Ishikawa (cell line): ENCODE measurements around the gene INHBB.

ENCODE experiments used
- CEBPB ChIP-seq: IDR thresholded peaks from 2 replicates; pipeline ENCODE4 v1.6.1; 2012
- CREB1 ChIP-seq: IDR thresholded peaks from 2 replicates; pipeline ENCODE4 v1.6.1; 2012; ENCODE audit warnings: low read depth
- EGR1 ChIP-seq: IDR thresholded peaks from 2 replicates; pipeline ENCODE4 v1.6.1; 2012
- EP300 ChIP-seq: IDR thresholded peaks from 2 replicates; pipeline ENCODE4 v1.6.1; 2012; ENCODE audit warnings: borderline replicate concordance
- FOXM1 ChIP-seq: IDR thresholded peaks from 2 replicates; pipeline ENCODE4 v1.6.1; 2012; ENCODE audit warnings: low read depth, borderline replicate concordance
- NFIC ChIP-seq: IDR thresholded peaks from 2 replicates; pipeline ENCODE4 v1.6.1; 2012
- RAD21 ChIP-seq: IDR thresholded peaks from 2 replicates; pipeline ENCODE4 v1.6.1; 2012; ENCODE audit warnings: low read depth
- TAF1 ChIP-seq: IDR thresholded peaks from 2 replicates; pipeline ENCODE4 v1.6.1; 2012; ENCODE audit warnings: low read depth, mild to moderate bottlenecking
- TCF12 ChIP-seq: IDR thresholded peaks from 2 replicates; pipeline ENCODE4 v1.6.1; 2012; ENCODE audit warnings: low read depth
- TEAD4 ChIP-seq: IDR thresholded peaks from 2 replicates; pipeline ENCODE4 v1.6.1; 2012
- YY1 ChIP-seq: IDR thresholded peaks from 2 replicates; pipeline ENCODE4 v1.6.1; 2012; ENCODE audit warnings: low read depth
- ZBTB7A ChIP-seq: IDR thresholded peaks from 2 replicates; pipeline ENCODE4 v1.6.1; 2012; ENCODE audit warnings: low read depth
- TF ChIP-seq, protein P1 (sequence below): IDR thresholded peaks from 2 replicates; pipeline ENCODE4 v1.6.1; 2012
- TF ChIP-seq, protein P2 (sequence below): IDR thresholded peaks from 2 replicates; pipeline ENCODE4 v1.6.1; 2012; ENCODE audit warnings: low read depth, mild to moderate bottlenecking
- TF ChIP-seq, protein P3 (sequence below): IDR thresholded peaks from 2 replicates; pipeline ENCODE4 v1.6.1; 2012

INHBB gene

DNA sequence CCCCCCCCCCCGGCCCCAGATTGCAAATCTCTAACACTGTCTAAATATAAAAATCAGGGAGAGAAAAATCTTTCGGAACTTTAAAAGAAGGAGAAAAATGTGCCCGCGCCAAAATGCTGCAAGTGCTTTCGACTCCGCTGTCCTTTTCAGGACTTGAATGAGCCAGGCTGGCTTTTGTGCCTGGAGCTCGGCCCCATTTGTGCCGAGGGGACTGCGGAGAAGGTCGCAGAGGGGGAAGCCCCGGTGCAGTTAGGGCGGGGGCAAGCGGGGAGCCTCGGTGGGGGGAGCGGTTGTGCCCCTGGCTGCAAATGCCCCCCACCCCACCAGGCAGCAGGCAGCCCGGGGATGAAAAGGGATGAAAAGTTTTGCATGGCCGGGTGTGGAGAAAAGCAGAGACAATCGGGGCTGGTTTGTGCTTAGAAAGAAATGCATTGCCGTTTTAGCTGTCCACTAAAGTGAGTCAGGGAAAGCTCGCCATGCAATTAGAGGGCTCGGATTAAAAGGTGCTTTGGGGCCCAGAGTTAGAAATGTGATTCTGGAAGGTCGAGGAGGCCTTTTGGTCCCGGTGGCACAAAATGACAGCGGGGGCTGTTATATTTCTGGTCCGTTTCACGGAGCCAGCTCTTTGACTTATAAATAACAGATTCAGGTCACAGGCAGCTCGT, 1.6 kb downstream of the INHBB start:
- no peak for TF ChIP-seq FOXM1
- TF ChIP-seq, protein P1, sequence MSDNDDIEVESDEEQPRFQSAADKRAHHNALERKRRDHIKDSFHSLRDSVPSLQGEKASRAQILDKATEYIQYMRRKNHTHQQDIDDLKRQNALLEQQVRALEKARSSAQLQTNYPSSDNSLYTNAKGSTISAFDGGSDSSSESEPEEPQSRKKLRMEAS: no peak
- TF ChIP-seq, protein P2, sequence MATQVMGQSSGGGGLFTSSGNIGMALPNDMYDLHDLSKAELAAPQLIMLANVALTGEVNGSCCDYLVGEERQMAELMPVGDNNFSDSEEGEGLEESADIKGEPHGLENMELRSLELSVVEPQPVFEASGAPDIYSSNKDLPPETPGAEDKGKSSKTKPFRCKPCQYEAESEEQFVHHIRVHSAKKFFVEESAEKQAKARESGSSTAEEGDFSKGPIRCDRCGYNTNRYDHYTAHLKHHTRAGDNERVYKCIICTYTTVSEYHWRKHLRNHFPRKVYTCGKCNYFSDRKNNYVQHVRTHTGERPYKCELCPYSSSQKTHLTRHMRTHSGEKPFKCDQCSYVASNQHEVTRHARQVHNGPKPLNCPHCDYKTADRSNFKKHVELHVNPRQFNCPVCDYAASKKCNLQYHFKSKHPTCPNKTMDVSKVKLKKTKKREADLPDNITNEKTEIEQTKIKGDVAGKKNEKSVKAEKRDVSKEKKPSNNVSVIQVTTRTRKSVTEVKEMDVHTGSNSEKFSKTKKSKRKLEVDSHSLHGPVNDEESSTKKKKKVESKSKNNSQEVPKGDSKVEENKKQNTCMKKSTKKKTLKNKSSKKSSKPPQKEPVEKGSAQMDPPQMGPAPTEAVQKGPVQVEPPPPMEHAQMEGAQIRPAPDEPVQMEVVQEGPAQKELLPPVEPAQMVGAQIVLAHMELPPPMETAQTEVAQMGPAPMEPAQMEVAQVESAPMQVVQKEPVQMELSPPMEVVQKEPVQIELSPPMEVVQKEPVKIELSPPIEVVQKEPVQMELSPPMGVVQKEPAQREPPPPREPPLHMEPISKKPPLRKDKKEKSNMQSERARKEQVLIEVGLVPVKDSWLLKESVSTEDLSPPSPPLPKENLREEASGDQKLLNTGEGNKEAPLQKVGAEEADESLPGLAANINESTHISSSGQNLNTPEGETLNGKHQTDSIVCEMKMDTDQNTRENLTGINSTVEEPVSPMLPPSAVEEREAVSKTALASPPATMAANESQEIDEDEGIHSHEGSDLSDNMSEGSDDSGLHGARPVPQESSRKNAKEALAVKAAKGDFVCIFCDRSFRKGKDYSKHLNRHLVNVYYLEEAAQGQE: no peak
- TF ChIP-seq, protein P3, sequence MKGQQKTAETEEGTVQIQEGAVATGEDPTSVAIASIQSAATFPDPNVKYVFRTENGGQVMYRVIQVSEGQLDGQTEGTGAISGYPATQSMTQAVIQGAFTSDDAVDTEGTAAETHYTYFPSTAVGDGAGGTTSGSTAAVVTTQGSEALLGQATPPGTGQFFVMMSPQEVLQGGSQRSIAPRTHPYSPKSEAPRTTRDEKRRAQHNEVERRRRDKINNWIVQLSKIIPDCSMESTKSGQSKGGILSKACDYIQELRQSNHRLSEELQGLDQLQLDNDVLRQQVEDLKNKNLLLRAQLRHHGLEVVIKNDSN: no peak
- TF ChIP-seq TEAD4: no peak
- TF ChIP-seq YY1: no peak
- TF ChIP-seq RAD21: no peak
- TF ChIP-seq EP300: no peak
- no peak for TF ChIP-seq ZBTB7A
- TF ChIP-seq EGR1: no peak
- TF ChIP-seq NFIC: no peak
- no peak for TF ChIP-seq TCF12
- TF ChIP-seq TAF1: no peak
- no peak for TF ChIP-seq CEBPB
- no peak for TF ChIP-seq CREB1

DNA sequence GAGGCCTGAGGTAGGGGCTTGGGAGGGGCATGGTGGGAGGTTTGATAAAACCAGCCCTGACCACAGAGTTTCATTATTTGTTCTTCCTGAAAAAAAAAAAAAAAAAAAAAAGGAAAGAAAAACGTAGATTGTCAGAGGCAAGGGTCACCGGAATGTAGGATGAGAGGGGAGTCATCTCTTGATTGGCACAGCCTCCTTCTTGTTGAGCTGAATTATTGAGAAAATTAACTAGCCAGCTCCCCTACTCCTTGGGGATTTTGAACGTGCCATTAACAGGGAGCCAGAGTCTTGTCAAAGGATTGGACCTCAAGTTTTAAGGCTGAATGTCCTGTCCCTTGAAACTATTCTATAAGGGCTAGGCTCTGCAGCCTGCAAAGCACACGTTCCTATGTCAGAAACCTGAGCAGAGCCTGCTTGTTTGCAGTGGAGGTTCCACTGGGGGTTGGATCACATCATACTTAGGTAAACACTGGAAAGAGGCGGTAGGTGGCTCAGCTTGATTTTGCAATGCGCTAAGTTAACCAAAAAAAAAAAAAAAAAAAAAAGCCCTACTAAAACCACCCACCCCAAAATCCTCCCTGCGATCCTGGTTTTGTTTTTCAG, 2.3 kb downstream of the INHBB start:
- TF ChIP-seq CEBPB (no peak), EGR1 (no peak), YY1 (no peak), RAD21 (no peak), NFIC (no peak), TAF1 (no peak), EP300 (no peak), FOXM1 (no peak), TCF12 (no peak), TEAD4 (no peak), ZBTB7A (no peak), CREB1 (no peak)
- TF ChIP-seq, protein P1: no peak
- TF ChIP-seq, protein P3: no peak
- TF ChIP-seq, protein P2: no peak

DNA sequence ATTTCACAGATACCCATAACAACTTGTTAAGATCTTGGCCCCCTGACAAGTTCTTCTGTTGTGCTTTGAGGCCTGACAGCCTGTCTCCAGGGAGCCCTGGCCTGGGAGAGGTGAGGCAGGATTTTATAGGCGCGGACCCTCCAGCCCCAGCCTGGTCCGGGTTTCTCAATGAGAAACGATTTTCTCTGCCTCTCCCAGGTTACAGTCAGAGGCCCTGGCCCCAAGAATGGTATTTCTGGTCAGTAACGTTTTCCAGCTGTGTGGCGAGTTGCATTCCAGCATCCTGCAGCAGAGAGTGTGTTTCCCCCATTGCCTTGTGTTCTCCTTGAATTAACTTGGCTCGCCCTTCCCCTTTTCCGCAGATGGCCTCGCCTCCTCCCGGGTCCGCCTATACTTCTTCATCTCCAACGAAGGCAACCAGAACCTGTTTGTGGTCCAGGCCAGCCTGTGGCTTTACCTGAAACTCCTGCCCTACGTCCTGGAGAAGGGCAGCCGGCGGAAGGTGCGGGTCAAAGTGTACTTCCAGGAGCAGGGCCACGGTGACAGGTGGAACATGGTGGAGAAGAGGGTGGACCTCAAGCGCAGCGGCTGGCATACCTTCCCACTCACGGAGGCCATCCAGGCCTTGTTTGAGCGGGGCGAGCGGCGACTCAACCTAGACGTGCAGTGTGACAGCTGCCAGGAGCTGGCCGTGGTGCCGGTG, 3.0 kb downstream of the INHBB start:
- TF ChIP-seq, protein P2: peak; percentile 73
- TF ChIP-seq NFIC: no peak

DNA sequence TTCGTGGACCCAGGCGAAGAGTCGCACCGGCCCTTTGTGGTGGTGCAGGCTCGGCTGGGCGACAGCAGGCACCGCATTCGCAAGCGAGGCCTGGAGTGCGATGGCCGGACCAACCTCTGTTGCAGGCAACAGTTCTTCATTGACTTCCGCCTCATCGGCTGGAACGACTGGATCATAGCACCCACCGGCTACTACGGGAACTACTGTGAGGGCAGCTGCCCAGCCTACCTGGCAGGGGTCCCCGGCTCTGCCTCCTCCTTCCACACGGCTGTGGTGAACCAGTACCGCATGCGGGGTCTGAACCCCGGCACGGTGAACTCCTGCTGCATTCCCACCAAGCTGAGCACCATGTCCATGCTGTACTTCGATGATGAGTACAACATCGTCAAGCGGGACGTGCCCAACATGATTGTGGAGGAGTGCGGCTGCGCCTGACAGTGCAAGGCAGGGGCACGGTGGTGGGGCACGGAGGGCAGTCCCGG, 3.5 kb downstream of the INHBB start:
- no peak for TF ChIP-seq FOXM1
- TF ChIP-seq, protein P3: no peak
- TF ChIP-seq, protein P2: no peak
- TF ChIP-seq, protein P1: no peak
- TF ChIP-seq TAF1: no peak
- no peak for TF ChIP-seq CREB1
- no peak for TF ChIP-seq CEBPB
- TF ChIP-seq YY1: no peak
- no peak for TF ChIP-seq RAD21
- no peak for TF ChIP-seq EP300
- TF ChIP-seq NFIC: no peak
- TF ChIP-seq ZBTB7A: no peak
- TF ChIP-seq TCF12: no peak
- no peak for TF ChIP-seq EGR1
- TF ChIP-seq TEAD4: no peak
